T-helper 2 cell (primary cell): ENCODE results near the gene ENGASE.
"Not testable (repeated sequence)": the region's sequence is repeated elsewhere in the genome, so short reads cannot be mapped to it uniquely, and the experiment has no call there.

Experiments
- DNase-seq, 5 experiments: peaks; one replicate each; pipeline versions ENCODE4 v3.0.0 to v3.0.0-alpha.2; 2012 to 2022

The ENGASE gene

GRCh38 chr17:79053251-79053925 is 21.2 kb upstream of the ENGASE start:
- no peak for DNase-seq

DNA sequence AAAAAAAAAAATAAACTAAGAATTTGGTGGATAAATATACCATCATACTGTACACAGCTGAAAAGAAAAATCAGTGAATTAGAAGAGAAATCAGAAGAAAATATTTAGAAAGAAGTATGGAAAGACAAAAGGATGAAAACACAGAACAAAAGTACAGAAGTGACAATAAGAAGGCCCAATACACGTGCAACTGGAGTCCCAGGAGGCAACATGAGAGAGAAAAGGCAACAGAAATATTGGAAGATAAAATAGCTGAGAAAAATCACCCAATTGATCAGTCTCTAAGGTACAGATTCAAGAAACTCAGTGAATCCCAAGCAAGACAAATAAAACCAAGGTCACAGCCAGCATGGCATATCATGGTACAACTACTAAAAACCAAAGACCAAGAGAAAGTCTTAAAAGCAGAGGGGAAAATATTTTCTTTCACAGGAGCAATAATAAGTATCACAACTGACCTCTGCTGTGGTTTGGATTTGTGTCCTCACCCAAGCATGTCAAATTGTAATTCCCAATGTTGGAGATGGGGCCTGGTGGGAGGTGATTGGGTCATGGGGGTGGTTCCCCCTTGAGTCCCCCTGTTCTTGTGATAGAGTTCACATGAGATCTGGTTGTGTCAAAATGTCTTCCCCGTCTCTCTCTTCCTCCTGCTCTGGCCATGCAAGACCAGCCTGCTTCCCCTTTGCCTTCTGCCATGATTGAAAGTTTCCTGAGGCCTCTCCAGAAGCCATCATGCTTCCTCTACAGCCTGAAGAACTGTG is 20.2 kb upstream of the ENGASE start:
- DNase-seq: no peak

- no peak for DNase-seq
Measured at GRCh38 chr17:79055197-79055596, 19.4 kb upstream of the ENGASE start.

DNA sequence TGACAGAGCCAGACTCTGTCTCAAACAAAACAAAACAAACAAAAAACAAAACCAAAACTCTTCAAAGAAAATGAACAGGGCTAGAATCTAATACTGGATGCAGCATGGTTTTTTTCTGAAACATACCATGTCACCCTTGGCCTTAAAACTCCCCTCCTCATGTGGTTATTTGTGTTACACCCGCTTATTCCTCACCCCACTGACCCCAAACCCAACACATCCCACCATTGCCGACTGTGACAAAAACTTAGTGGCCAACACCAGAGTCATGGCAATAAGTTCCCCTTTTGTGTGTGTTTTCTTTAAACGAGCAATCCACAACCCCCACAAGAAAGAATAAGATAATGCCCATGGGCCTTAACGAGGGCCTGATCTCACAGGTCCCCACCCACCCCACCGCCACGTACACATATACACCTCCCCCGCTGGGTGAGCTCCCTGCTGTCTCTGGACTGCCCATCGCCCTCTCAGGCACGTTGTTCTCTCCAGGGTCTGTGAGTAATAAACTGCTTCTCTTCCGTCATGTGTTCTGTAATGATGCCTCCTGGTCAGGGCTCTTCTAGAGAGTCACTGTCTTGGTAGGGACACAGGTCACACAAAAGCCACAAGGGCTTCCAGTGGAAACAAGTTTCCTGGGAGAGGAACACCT is 16.8 kb upstream of the ENGASE start:
- no peak for DNase-seq

DNA sequence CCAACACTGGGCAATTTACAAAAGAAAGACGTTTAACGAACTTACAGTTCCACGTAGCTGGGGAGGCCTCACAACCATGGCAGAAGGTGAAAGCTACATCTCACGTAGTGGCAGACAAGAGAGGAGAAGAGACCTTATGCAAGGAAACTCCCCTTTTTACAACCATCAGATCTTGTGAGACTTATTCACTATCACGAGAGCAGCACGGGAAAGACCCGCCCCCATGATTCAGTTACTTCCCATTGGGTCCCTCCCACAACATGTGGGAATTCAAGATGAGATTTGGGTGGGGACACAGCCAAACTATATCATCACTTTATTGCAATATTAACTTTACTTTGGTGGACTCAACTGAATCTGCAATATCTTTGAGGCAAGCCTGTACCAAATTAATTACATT is 11.9 kb upstream of the ENGASE start:
- DNase-seq: no peak

- DNase-seq: no peak
Measured at GRCh38 chr17:79064026-79064425, 10.6 kb upstream of the ENGASE start.

DNA sequence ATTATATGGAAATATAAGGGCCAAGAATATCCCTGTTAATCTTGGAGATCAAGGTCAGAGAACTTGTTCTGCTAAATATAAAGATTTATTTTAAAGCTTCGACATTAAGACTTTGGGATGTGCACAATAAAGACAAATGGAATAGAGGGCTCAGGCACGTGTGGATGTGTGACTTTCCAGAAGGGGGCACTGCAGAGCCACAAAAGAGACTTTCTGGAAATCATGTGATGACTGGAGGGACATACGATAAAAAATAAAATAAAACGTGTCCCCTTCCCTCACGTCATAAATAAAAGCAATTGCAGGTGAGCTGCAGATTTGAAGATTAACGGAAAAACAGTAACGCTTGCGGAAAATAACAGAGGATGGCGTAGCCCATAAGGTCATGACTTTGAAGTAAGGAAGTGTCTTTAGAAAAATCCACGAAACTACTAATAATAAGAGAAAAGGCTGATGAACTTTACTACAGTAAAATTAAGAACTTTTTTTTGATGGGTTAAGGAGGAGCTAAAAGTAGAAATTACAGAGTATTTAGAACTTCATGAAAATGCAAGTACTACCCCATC is 9.4 kb upstream of the ENGASE start:
- DNase-seq: peak in 4 of 5 experiments; percentile 22 to 62 (median 34)

GRCh38 chr17:79066963-79067362 is 7.7 kb upstream of the ENGASE start:
- no peak for DNase-seq

DNA sequence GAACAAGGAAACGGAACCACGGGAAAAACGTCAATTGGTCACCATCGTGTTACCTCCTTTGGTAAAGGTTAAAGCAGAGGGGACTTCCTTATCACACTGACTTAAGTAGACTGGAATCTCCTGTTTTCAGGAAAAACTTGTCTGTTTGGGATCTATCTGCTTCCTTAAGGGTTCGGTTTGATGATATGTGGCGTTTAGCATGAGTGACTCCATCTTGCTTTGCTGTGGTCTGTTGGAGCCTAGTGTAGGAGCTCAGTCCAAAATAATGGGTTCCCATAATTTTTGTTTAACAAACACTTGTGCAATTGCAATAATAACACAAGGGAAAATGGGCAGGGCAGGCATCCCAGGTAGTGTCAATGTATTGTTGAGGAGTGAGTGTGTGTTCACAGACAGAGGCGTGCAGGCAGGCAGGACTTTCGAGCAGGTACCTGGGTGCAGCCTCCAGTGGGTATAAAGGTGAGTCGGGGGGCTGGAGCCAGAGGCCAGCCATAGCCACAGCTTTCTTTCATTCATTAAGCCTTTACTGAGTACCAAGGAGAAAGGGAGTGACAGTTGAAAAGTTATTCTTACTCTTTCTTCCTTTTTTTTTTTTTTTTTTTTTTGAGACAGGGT is 4.3 kb upstream of the ENGASE start:
- no peak for DNase-seq

- no peak for DNase-seq
Measured at GRCh38 chr17:79071161-79071740, 3.4 kb upstream of the ENGASE start.

DNA sequence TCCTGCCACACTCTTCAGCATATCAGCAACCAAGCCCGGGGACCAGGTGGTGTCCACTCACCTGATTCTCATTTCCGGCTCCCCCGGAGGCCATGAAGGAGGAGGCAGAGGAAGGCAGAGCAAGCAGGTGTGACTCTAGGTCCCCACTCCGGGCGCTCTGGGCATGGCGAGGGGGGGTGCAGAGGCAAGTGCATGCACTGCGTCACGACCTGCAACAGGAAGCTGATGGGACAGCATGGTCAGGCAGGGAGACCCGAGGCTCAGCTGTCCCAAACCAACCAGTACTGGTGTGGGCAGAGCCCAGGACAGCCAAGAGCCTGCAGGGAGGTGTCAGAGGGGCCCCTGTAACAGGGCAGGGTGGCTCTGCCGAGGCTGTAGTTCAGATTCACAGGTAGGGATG is 2.1 kb upstream of the ENGASE start:
- DNase-seq: no peak

- DNase-seq: no peak
Measured at GRCh38 chr17:79073016-79073705, 1.5 kb upstream of the ENGASE start.

- DNase-seq: no peak
Measured at GRCh38 chr17:79073706-79074088, 927 bp upstream of the ENGASE start.

- DNase-seq: not testable (repeated sequence)
Measured at GRCh38 chr17:79074121-79074648, 439 bp upstream of the ENGASE start.

- DNase-seq: peak in 1 of 5 experiments; percentile 35
Measured at GRCh38 chr17:79075446-79075750, 774 bp downstream of the ENGASE start.

GRCh38 chr17:79075861-79076406 is 1.3 kb downstream of the ENGASE start:
- no peak for DNase-seq

DNA sequence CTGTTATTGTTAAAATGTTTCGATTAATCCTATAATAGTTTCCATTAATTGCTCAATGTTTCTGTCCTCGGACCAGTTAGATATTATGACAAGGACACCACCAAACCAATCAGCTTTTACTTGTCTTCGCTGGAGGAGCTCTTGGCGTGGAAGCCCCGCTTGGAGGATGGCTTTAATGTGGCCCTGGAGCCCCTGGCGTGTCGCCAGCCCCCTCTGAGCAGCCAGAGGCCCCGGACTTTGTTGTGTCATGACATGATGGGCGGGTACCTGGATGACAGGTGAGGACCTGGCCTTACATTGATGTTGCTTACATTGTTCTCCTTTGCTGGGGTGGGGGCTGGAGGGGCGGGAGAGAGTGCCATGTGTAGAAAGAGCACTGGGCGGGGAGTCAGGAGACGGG is 3.0 kb downstream of the ENGASE start:
- DNase-seq: no peak

- no peak for DNase-seq
Measured at GRCh38 chr17:79078476-79079190, 4.0 kb downstream of the ENGASE start.

DNA sequence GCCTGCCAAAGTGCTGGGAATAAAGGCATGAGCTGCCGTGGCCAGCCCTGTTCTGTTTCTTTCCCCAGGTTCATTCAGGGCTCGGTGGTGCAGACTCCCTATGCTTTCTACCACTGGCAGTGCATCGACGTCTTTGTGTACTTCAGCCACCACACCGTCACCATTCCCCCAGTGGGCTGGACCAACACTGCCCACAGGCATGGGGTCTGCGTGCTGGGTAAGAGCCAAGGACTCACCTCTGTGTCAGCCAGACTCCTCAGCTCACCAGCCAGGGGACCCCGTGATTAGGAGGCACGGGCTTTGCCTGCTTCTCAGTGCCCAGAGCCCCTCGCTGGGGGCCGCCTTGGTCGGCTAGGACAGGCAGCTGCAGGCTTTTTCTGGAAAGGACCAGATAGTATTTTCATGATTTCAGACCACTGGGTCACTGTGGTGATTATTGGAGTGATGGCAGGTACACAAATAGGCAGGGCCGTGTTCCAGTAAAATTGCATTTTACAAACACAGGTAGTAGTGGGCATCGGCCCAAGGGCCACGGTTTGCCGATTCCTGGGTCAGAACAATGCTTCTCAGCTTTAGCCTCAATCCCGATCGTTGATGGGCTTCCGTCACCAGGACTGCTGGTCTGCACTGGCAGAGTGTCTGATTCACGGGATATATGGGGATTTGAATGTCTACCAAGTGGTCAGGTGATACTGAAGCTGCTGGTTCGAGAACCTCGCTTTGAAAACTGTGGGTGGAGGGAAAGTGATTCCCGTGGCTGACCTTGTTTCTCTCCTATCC is 5.0 kb downstream of the ENGASE start:
- DNase-seq: no peak

GRCh38 chr17:79080349-79080748 is 5.7 kb downstream of the ENGASE start:
- DNase-seq: no peak
